Panc1 (cell line): ENCODE results near the gene SLC19A2. TPM values are rescaled to one million over a fixed set of nuclear protein-coding genes. Genes with fewer than 3 reads are reported as not detected.

Source experiments
- ATAC-seq: fragments of 200-7000 bp; cut with Tn5 transposase; 2 replicates; pipeline ENCODE4 v1.9.1; 2020; ENCODE audit warnings: mild to moderate bottlenecking, moderate library complexity
- BruUV-seq: library from RNA; stranded (reverse); fragments of 400-500 nt; replicated peaks from 2 replicates; lab custom pipeline; 2021; lab: Mats Ljungman, UMichigan
- CTCF ChIA-PET: fragments of 300-600 bp; sonication (Branson Sonifier 250); formaldehyde crosslinking; loops from one replicate; lab custom pipeline; 2022; ENCODE audit warnings: antibody characterized with exemption; lab: Charles Lee
- POLR2A ChIA-PET: fragments of 300-600 bp; sonication (Branson Sonifier 250); formaldehyde crosslinking; loops from one replicate; lab custom pipeline; 2022; ENCODE audit warnings: antibody characterized with exemption; lab: Charles Lee
- DNase-seq: peaks from one replicate; pipeline ENCODE4 v3.0.0-alpha.2; 2010; ENCODE audit warnings: low read depth, low spot score
- H3K27ac ChIP-seq: 2 replicates; pipeline ENCODE4 v1.5.1; 2011; ENCODE audit warnings: mild to moderate bottlenecking, low read length, inconsistent platforms
- H3K27me3 ChIP-seq: fragments of 200-500 bp; sonication (Bioruptor generic); 2 replicates; pipeline ENCODE4 v1.6.0; 2014; ENCODE audit warnings: low read length, inconsistent platforms; ENCODE audit not compliant: control insufficient read depth, insufficient read depth
- H3K36me3 ChIP-seq: fragments of 200-500 bp; sonication (Bioruptor generic); 2 replicates; pipeline ENCODE4 v1.5.1; 2014; ENCODE audit warnings: inconsistent platforms, mild to moderate bottlenecking, low read length, moderate library complexity; ENCODE audit not compliant: control insufficient read depth, insufficient read depth
- H3K4me1 ChIP-seq: 2 replicates; pipeline ENCODE4 v1.5.1; 2011; ENCODE audit warnings: inconsistent platforms, mild to moderate bottlenecking, low read length, moderate library complexity; ENCODE audit not compliant: control insufficient read depth, insufficient read depth
- H3K4me3 ChIP-seq, 2 experiments: 2 replicates each; pipeline ENCODE4 v1.5.1; 2011 to 2012; ENCODE audit warnings: low read depth in 2 of 2, low read length in 2 of 2, mild to moderate bottlenecking in 2 of 2, inconsistent platforms in 1 of 2, moderate library complexity in 1 of 2
- H3K9me3 ChIP-seq: fragments of 200-500 bp; sonication (Bioruptor generic); 2 replicates; pipeline ENCODE4 v1.5.1; 2014; ENCODE audit warnings: low read depth, mild to moderate bottlenecking, inconsistent platforms, low read length, moderate library complexity; ENCODE audit not compliant: control insufficient read depth, insufficient read depth
- POLR2AphosphoS5 ChIP-seq: IDR thresholded peaks from 2 replicates; pipeline ENCODE4 v1.6.1; 2012; ENCODE audit warnings: mild to moderate bottlenecking, low read depth, low read length, moderate library complexity
- SIN3A ChIP-seq: IDR thresholded peaks from 2 replicates; pipeline ENCODE4 v1.6.1; 2012; ENCODE audit warnings: low read depth, mild to moderate bottlenecking, low read length, moderate library complexity, borderline replicate concordance; ENCODE audit not compliant: insufficient read depth
- TCF7L2 ChIP-seq: IDR thresholded peaks from 2 replicates; pipeline ENCODE4 v1.6.1; 2011; ENCODE audit warnings: mild to moderate bottlenecking, low read depth, low read length, inconsistent platforms
- in situ Hi-C: cut with HindIII; loops from 2 replicates; pipeline ENCODE4 v1.10.0; 2016; ENCODE audit warnings: low sequenced_read_pairs, low pct_unique_long_range_greater_than_20kb
- intact Hi-C: fragments of 100-400 bp; cut with micrococcal nuclease; formaldehyde crosslinking; loops from one replicate; pipeline ENCODE4 v1.10.0; 2022; ENCODE audit not compliant: unreplicated experiment
- total RNA-seq: library from RNA; stranded (reverse); gene quantifications from one replicate; pipeline ENCODE4 v1.2.1, GENCODE V29; 2021; ENCODE audit not compliant: unreplicated experiment
- TF ChIP-seq, protein P1 (sequence below), 2 experiments: IDR thresholded peaks; 2 replicates each; pipeline ENCODE4 v1.6.1; 2011 to 2012; ENCODE audit warnings: low read depth in 2 of 2, control low read depth in 1 of 2, low read length in 1 of 2, mild to moderate bottlenecking in 1 of 2, moderate library complexity in 1 of 2; ENCODE audit not compliant: insufficient read depth in 1 of 2
- TF ChIP-seq, protein P2 (sequence below): fragments of 450-650 bp; IDR thresholded peaks from 2 replicates; pipeline ENCODE4 v1.5.1; 2017; ENCODE audit warnings: mild to moderate bottlenecking

SLC19A2 gene
- total RNA-seq, 1 experiment from 2014 or later = 10.8 TPM

DNA sequence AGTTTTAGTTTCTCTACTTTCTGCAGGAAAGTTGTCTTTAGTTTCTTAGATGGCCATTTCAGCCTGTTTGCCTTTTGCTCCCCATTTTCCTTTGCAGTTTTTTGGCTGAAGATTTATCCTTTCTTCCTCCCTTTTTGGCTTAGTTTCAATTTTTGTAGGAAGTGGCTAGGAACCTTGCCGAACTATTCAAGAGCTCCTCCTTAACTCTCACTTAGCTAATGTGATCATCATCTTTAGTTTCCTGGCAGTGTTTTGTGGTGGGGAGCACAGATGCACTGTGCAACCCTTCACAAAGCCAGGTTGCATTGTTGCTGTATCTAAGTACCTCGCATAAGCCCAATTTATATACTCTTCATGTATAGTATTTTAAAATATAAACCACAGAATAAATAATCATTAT, 29.7 kb downstream of the SLC19A2 start:
- ChIA-PET POLR2A (no interaction called here), CTCF (no interaction called here)
- BruUV-seq = no TSS peak
- no peaks in the 10 kb centered on the region for H3K36me3 ChIP-seq
- in situ Hi-C loops = no loop called here
- ATAC-seq (no peak), DNase-seq (no peak)
- intact Hi-C loops = no loop called here
- TF ChIP-seq, protein P1, sequence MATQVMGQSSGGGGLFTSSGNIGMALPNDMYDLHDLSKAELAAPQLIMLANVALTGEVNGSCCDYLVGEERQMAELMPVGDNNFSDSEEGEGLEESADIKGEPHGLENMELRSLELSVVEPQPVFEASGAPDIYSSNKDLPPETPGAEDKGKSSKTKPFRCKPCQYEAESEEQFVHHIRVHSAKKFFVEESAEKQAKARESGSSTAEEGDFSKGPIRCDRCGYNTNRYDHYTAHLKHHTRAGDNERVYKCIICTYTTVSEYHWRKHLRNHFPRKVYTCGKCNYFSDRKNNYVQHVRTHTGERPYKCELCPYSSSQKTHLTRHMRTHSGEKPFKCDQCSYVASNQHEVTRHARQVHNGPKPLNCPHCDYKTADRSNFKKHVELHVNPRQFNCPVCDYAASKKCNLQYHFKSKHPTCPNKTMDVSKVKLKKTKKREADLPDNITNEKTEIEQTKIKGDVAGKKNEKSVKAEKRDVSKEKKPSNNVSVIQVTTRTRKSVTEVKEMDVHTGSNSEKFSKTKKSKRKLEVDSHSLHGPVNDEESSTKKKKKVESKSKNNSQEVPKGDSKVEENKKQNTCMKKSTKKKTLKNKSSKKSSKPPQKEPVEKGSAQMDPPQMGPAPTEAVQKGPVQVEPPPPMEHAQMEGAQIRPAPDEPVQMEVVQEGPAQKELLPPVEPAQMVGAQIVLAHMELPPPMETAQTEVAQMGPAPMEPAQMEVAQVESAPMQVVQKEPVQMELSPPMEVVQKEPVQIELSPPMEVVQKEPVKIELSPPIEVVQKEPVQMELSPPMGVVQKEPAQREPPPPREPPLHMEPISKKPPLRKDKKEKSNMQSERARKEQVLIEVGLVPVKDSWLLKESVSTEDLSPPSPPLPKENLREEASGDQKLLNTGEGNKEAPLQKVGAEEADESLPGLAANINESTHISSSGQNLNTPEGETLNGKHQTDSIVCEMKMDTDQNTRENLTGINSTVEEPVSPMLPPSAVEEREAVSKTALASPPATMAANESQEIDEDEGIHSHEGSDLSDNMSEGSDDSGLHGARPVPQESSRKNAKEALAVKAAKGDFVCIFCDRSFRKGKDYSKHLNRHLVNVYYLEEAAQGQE (IDR thresholded peaks at IDR 0.05; ENCODE audit: insufficient read depth in 1 of 2, low read depth in 2 of 2, low read length in 1 of 2) = no peak
- TF ChIP-seq, protein P2, sequence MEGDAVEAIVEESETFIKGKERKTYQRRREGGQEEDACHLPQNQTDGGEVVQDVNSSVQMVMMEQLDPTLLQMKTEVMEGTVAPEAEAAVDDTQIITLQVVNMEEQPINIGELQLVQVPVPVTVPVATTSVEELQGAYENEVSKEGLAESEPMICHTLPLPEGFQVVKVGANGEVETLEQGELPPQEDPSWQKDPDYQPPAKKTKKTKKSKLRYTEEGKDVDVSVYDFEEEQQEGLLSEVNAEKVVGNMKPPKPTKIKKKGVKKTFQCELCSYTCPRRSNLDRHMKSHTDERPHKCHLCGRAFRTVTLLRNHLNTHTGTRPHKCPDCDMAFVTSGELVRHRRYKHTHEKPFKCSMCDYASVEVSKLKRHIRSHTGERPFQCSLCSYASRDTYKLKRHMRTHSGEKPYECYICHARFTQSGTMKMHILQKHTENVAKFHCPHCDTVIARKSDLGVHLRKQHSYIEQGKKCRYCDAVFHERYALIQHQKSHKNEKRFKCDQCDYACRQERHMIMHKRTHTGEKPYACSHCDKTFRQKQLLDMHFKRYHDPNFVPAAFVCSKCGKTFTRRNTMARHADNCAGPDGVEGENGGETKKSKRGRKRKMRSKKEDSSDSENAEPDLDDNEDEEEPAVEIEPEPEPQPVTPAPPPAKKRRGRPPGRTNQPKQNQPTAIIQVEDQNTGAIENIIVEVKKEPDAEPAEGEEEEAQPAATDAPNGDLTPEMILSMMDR = no peak
- TF ChIP-seq TCF7L2 (no peak), SIN3A (no peak), POLR2AphosphoS5 (no peak)
- no peak overlapping the region for H3K27ac ChIP-seq
- peaks cover 12% of the 10 kb centered on the region for H3K4me1 ChIP-seq
- H3K9me3 ChIP-seq = peaks cover 16% of the 10 kb centered on the region; the same call in 1 of the 2 replicates
- H3K27me3 ChIP-seq = no peaks in the 10 kb centered on the region; the same call in 1 of the 2 replicates
- no peak overlapping the region for H3K4me3 ChIP-seq

DNA sequence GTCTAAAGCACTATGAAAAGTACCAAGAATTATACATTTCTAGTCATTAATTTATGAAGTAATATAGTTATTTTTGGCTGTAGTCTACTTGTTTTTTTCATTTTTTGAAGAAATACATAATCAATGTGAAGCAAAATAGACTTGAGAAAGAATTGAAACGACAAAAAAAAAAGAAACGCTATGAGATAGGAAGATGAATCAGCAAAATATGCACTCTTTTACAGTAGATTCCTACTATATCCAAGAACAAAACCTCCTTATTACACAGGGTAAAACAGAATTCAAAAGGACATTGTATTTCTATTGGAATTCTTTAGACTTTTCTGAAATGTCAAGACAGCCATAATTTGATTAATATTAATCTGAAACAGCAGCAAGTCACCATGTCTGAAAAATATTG, 32.8 kb downstream of the SLC19A2 start:
- TF ChIP-seq SIN3A (no peak), POLR2AphosphoS5 (no peak), TCF7L2 (no peak)
- TF ChIP-seq, protein P1 (IDR thresholded peaks at IDR 0.05; ENCODE audit: insufficient read depth in 1 of 2, low read depth in 2 of 2, low read length in 1 of 2) = no peak
- TF ChIP-seq, protein P2 = no peak

More for the DNA sequence above, 32.8 kb downstream of the SLC19A2 start:
- intact Hi-C loops = no loop called here
- Histone ChIP-seq H3K4me1 (no peaks in the 10 kb centered on the region), H3K36me3 (no peaks in the 10 kb centered on the region), H3K27me3 (no peaks in the 10 kb centered on the region; the same call in 1 of the 2 replicates), H3K4me3 (no peak overlapping the region), H3K27ac (no peak overlapping the region), H3K9me3 (peaks cover 11% of the 10 kb centered on the region; the same call in 1 of the 2 replicates)
- ChIA-PET CTCF (no interaction called here), POLR2A (no interaction called here)
- ATAC-seq = no peak
- no TSS peak for BruUV-seq
- DNase-seq = no peak
- in situ Hi-C loops = no loop called here
